SJCRH30 (cell line): ENCODE measurements around the gene NRAP. TPM values are rescaled to one million over a fixed set of nuclear protein-coding genes. Genes with fewer than 3 reads are reported as not detected.
A peak's percentile ranks its signal among the peaks of the same experiment; 100 is the strongest.

ENCODE experiments used
- DNase-seq, 2 experiments: peaks; one replicate each; pipeline ENCODE4 v3.0.0-alpha.2; 2015 to 2020
- H3K27ac ChIP-seq: fragments of 250-450 bp; sonication (Bioruptor Pico); 2 replicates; pipeline ENCODE4 v1.5.1; 2020; ENCODE audit warnings: mild to moderate bottlenecking, moderate library complexity
- H3K27me3 ChIP-seq: fragments of 250-450 bp; sonication (Bioruptor Pico); 2 replicates; pipeline ENCODE4 v1.5.1; 2020; ENCODE audit warnings: mild to moderate bottlenecking, moderate library complexity
- H3K36me3 ChIP-seq: fragments of 250-450 bp; sonication (Bioruptor Pico); 2 replicates; pipeline ENCODE4 v1.5.1; 2020; ENCODE audit warnings: mild to moderate bottlenecking, moderate library complexity
- H3K4me1 ChIP-seq: fragments of 250-450 bp; sonication (Bioruptor Pico); 2 replicates; pipeline ENCODE4 v1.5.1; 2020; ENCODE audit warnings: mild to moderate bottlenecking, moderate library complexity
- H3K4me3 ChIP-seq: fragments of 250-450 bp; sonication (Bioruptor Pico); 2 replicates; pipeline ENCODE4 v1.5.1; 2020; ENCODE audit warnings: mild to moderate bottlenecking, moderate library complexity
- H3K9me3 ChIP-seq: fragments of 250-450 bp; sonication (Bioruptor Pico); replicated peaks from 2 replicates; pipeline ENCODE4 v1.5.1; 2020; ENCODE audit warnings: mild to moderate bottlenecking, moderate library complexity
- total RNA-seq: library from RNA; depleted of rRNA; stranded (reverse); fragments of >200 nt; shearing (Covaris generic); gene quantifications from 2 replicates; pipeline ENCODE4 v1.2.3, GENCODE V29; 2014; rRNA removed

Gene NRAP, protein sequence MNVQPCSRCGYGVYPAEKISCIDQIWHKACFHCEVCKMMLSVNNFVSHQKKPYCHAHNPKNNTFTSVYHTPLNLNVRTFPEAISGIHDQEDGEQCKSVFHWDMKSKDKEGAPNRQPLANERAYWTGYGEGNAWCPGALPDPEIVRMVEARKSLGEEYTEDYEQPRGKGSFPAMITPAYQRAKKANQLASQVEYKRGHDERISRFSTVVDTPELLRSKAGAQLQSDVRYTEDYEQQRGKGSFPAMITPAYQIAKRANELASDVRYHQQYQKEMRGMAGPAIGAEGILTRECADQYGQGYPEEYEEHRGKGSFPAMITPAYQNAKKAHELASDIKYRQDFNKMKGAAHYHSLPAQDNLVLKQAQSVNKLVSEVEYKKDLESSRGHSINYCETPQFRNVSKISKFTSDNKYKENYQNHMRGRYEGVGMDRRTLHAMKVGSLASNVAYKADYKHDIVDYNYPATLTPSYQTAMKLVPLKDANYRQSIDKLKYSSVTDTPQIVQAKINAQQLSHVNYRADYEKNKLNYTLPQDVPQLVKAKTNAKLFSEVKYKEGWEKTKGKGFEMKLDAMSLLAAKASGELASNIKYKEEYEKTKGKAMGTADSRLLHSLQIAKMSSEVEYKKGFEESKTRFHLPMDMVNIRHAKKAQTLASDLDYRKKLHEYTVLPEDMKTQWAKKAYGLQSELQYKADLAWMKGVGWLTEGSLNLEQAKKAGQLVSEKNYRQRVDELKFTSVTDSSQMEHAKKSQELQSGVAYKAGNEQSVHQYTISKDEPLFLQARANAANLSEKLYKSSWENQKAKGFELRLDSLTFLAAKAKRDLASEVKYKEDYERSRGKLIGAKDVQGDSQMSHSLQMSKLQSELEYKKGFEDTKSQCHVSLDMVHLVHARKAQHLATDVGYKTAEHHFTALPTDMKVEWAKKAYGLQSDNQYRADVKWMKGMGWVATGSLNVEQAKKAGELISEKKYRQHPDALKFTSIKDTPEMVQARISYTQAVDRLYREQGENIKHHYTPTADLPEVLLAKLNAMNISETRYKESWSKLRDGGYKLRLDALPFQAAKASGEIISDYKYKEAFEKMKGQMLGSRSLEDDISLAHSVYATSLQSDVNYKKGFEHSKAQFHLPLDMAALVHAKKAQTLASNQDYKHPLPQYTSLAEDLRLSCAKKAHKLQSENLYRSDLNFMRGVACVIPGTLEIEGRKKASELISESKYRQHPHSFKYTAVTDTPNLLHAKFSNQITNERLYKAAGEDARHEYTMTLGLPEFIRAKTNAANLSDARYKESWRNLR (N-terminal part only)
- not detected in 2 replicates for total RNA-seq

DNA sequence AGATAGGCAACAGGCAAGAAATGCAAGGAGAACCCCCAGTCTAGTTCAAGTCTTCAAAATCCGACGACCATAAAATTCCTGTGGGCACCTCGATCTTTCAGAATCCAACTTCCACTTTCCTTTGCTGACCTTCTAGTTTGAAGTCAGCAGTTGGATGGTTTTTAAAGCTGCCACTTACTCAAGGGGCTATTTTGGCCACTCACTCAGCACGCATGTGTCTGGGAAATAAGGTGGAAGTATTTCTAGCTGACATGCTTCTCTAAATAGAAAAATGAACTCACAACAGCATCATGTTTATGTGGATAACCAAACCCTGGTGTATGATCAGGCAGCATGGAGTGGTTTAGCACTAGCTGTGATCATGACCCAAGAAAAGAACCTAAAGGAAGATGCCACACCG, at the start of gene NRAP:
TSS of gene NRAP (minus strand) at position 134 of the 400 bp plus-strand sequence. CDS start 159 bp downstream, outside the sequence.
- H3K27me3 ChIP-seq, result no peaks in the 10 kb centered on the region
- no peak for DNase-seq
- peaks cover 20% of the 10 kb centered on the region for H3K4me1 ChIP-seq
- H3K9me3 ChIP-seq, result no peaks in the 10 kb centered on the region
- H3K36me3 ChIP-seq, result no peaks in the 10 kb centered on the region
- H3K27ac ChIP-seq, result no peak within 1 kb of the TSS
- H3K4me3 ChIP-seq, result no peak within 1 kb of the TSS

DNA sequence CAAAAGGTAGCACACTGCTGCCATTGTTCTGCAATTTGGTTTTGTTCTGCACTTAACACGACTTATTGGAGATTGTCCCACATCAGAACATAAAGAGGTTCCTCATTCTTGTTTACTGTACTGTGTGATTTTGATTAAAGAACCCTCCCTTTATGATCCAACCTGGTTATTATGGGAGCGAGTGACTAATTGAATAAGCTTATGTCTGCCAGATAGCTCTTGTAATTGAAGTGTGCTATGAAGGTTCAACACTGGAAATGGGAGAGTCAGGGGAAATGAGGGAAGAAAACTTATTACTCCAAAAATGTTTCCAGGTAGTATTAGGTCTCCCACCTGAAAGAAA, 49.8 kb upstream of the NRAP start:
- no peak for DNase-seq
- Histone ChIP-seq H3K4me3 (no peak overlapping the region), H3K4me1 (peaks cover 28% of the 10 kb centered on the region), H3K36me3 (peaks cover 13% of the 10 kb centered on the region; the same call in 1 of the 2 replicates), H3K27me3 (no peaks in the 10 kb centered on the region), H3K9me3 (no peaks in the 10 kb centered on the region), H3K27ac (no peak overlapping the region)

DNA sequence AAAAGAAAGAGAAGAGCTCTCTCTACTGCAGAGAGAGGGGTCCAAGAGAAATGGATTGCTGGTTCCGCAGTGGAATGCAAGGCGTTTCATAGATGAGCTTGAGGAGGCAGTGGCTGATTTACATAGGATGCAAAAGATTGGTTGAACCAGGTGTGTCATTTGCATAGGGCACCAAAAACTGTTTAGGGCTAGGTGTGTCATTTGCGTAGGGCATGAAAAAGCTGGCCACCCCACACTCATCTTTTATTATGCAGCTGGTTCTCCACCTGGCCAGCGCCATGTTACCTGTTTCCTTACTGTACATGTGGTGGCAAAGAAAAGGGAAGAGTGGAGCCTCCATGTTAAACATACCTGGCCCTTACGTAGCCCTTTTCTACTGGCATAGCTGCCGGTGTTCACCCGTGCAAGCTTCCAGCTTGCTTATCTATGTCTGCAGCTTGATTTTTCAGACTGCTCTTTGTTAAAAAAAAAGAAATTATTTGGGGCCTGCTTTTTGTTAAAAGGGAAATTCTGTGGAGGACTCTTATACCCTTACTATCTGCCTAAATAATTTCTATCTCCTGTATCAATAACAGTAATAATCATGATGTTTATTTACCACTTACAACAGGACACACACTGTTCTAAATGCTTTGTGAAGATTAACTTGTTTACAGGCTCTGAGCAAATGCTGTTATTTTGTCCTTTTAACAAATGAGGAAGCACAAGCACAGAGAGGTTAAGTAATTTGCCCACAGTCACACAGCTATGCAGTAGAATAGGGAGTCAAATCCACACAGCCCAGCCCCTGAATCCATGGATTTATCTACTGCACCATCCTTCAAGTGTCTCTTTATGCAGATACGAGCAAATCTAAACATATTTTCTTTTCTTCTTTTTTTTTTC, 49.2 kb upstream of the NRAP start:
- no peak overlapping the region for H3K27ac ChIP-seq
- H3K27me3 ChIP-seq, result no peaks in the 10 kb centered on the region
- H3K9me3 ChIP-seq, result no peaks in the 10 kb centered on the region
- DNase-seq, result no peak
- peaks cover 28% of the 10 kb centered on the region for H3K4me1 ChIP-seq
- no peak overlapping the region for H3K4me3 ChIP-seq
- H3K36me3 ChIP-seq, result peaks cover 13% of the 10 kb centered on the region; the same call in 1 of the 2 replicates

DNA sequence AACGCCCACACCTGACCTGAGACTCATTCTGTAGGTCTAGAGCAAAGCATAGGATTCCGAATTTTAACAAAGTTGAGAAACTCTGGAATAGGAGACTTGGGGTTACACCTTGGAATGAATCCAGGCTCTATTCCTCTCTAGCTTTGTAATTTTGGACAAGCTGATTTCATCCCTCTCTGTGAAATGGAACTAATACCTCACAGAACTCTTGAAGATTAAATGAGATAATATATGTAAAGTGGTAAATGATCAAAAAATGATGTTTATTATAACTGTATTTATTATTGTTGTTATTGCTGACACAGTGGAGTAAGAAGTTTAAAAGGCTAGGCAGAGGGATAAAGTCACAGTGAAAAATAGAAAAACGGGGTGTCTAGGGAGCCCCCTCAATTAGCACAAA, 48.2 kb upstream of the NRAP start:
- Histone ChIP-seq H3K27ac (no peak overlapping the region), H3K4me3 (no peak overlapping the region)
- DNase-seq, result no peak

DNA sequence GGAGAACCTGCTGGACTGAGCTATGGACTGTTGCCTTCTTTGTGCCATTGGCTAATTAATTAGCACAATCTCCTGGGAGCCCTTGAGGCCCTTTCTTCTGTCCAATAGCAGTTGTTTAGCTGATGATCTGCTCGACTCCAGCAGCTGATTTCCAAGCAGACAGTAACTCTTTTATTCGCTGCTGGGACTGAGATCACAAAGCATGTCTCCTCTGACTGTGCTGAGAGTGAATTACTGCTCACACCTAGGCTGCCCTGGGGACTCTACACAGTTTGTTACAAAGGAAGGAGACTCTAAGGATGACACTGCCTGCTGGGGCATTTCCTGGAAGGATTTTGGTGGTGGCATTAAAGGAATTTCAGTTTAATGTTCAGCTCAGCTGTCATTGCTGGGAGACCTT, 47.3 kb upstream of the NRAP start:
- Histone ChIP-seq H3K36me3 (peaks cover 8% of the 10 kb centered on the region; the same call in 1 of the 2 replicates), H3K27ac (no peak overlapping the region), H3K4me1 (peaks cover 28% of the 10 kb centered on the region), H3K4me3 (no peak overlapping the region), H3K9me3 (no peaks in the 10 kb centered on the region), H3K27me3 (no peaks in the 10 kb centered on the region)
- DNase-seq, result peak; percentile 25 to 59

More for the DNA sequence above, 48.2 kb upstream of the NRAP start:
- Histone ChIP-seq H3K4me1 (peaks cover 28% of the 10 kb centered on the region), H3K27me3 (no peaks in the 10 kb centered on the region), H3K9me3 (no peaks in the 10 kb centered on the region), H3K36me3 (peaks cover 10% of the 10 kb centered on the region; the same call in 1 of the 2 replicates)

DNA sequence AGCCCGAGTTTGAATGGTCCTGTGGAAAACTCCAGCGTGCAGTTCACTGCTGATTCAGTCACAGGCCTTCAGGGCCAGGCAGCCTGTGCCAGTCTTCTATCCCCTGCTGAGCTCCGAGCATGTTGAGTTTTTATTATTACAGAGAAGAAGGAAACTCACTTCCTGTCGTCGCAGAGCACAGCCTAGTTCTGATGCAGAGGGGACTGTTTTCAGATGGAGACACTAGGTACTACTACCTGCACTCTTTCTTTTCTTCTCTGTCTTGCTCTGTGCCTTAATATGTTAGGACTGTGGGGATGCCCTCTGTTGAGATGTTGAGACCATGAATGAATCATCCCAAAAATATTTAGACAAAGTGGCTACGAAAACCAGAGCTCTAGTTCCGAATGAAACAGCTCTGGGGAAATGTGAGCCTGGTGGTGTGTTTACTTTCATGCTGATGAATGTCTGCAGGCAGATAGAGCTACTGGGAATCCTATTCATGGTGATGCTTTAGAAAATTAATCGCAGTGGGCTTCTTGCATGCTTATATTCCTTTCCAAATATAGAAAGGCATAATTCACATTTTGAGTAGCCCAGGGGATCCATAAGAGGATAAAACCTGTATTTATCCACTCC, 45.5 kb upstream of the NRAP start:
- peak; percentile 42 to 60 for DNase-seq
- H3K27ac ChIP-seq, result no peak overlapping the region
- H3K27me3 ChIP-seq, result no peaks in the 10 kb centered on the region
- H3K4me3 ChIP-seq, result no peak overlapping the region
- peaks cover 28% of the 10 kb centered on the region for H3K4me1 ChIP-seq
- peaks cover 8% of the 10 kb centered on the region; the same call in 1 of the 2 replicates for H3K36me3 ChIP-seq
- no peaks in the 10 kb centered on the region for H3K9me3 ChIP-seq

DNA sequence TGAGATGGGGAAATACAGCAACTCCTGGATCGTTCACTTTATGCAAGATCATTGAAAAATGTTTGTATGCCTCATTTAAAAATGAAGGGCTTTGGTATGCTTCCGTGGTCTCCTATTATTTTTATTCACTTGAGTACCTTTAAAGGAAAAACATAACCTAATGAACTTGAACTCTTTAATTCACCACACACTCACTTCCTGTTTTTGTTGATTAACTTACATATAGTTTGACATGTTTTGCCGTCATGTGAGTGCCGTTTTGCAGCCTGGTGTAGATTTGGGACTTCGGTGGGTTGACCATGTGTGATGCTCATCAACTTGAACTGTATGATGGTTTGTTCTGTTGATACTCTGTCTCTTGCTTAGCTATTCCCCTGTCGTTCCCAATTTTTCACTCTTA, 44.8 kb upstream of the NRAP start:
- no peaks in the 10 kb centered on the region for H3K27me3 ChIP-seq
- H3K27ac ChIP-seq, result no peak overlapping the region

DNA sequence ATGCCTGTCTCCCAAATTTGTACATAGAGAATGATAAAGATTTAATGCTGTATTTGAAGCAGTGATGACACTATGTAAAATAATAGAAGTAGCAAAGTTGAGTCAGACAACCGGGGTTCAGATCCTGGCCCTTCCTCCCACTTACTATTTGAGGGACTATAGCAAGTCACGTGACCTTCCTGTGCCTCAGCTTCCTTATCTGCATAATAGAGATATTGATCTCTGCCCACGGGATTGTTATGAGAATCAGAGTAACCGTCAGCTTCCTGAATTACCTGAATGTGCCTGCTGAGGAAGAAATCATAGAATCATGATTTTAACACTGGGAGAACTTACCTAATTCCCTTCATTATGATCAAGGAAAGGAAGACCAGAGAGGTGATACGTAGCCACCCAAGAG, 42.8 kb upstream of the NRAP start:
- H3K27me3 ChIP-seq, result no peaks in the 10 kb centered on the region
- H3K4me1 ChIP-seq, result peaks cover 26% of the 10 kb centered on the region
- no peaks in the 10 kb centered on the region for H3K9me3 ChIP-seq
- H3K36me3 ChIP-seq, result peaks cover 8% of the 10 kb centered on the region; the same call in 1 of the 2 replicates
- H3K27ac ChIP-seq, result no peak overlapping the region
- H3K4me3 ChIP-seq, result no peak overlapping the region
- DNase-seq, result no peak

More for the DNA sequence above, 44.8 kb upstream of the NRAP start:
- no peak overlapping the region for H3K4me3 ChIP-seq
- peaks cover 28% of the 10 kb centered on the region for H3K4me1 ChIP-seq
- H3K9me3 ChIP-seq, result no peaks in the 10 kb centered on the region
- peaks cover 8% of the 10 kb centered on the region; the same call in 1 of the 2 replicates for H3K36me3 ChIP-seq
- no peak for DNase-seq

DNA sequence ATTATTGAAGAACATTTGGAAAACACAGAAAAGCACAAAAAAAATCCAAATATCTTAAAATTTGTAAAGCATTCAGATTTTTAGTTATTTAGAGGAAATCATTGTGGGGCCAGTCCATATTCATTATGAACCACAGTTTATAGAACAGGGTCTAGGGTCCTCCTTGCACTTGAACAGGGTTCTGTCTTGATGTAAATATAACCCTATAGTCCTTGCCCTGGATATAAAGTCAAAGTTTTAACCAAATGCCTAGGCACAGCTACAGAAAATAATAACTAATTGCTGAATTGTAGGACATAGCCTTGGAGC, 41.5 kb upstream of the NRAP start:
- H3K36me3 ChIP-seq, result peaks cover 4% of the 10 kb centered on the region
- no peaks in the 10 kb centered on the region for H3K9me3 ChIP-seq
- H3K4me3 ChIP-seq, result no peak overlapping the region
- no peak overlapping the region for H3K27ac ChIP-seq
- no peaks in the 10 kb centered on the region for H3K27me3 ChIP-seq
- H3K4me1 ChIP-seq, result peaks cover 14% of the 10 kb centered on the region
- DNase-seq, result no peak

DNA sequence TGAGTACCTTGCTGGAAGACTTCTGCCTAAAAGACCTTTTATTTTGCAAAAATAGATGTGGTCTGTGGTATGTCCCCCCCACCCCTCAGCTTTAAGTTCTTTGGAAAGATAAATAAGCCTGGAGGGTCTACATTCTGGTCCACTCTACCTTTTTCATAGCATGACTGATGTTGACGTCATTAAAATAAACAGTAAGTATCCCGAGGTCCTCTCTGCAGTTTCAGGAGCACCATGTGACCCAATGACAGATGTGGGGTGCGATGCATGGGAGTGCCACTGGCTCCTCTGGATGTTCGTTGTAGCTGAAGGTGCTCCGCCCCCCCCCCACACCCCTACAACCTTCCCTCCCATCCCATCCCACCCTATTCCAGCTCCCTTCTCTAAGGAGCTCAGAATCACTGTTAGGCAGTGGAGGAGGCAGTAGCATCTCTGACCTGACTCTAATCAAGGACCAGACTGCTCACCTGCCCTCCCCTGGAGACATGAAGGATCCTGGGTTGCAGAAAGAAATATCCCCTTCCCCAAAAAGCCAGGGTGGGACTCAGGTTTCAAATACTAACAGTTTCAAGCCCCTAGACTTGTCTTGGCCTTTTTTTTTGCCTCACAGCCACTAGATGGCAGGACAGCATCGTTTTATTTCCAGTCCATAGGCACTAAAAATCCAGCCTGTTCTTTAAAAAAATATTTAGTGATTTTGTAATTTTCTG, 40.9 kb upstream of the NRAP start:
- H3K36me3 ChIP-seq, result peaks cover 5% of the 10 kb centered on the region
- peak in 1 of 2 experiments; percentile 75 for DNase-seq
- no peaks in the 10 kb centered on the region for H3K9me3 ChIP-seq
- peaks cover 9% of the 10 kb centered on the region for H3K4me1 ChIP-seq
- no peak overlapping the region for H3K4me3 ChIP-seq
- H3K27me3 ChIP-seq, result no peaks in the 10 kb centered on the region
- no peak overlapping the region for H3K27ac ChIP-seq

DNA sequence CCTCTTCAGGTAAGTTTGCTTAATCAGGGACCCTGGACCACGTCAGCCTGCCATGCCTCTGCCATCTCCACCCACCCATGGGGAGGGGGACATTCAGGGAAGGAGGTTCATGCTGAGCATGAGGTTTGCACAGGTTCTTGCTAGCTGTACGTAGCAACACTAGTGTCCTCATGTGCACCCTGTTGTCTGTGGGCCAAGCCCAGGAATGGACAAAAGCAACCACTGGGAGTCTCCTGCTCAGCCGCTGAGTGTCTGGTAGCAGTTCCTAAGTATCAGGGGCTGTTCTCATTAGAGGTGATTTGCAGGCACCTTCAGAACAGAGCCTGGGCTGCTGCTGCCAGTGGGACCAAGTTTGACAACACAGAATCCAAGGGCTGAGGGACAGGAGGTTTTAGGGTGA, 33.8 kb upstream of the NRAP start:
- H3K36me3 ChIP-seq, result peaks cover 36% of the 10 kb centered on the region
- H3K9me3 ChIP-seq, result peaks cover 11% of the 10 kb centered on the region
- no peaks in the 10 kb centered on the region for H3K27me3 ChIP-seq
- no peaks in the 10 kb centered on the region for H3K4me1 ChIP-seq
- DNase-seq, result no peak
- no peak overlapping the region for H3K27ac ChIP-seq
- H3K4me3 ChIP-seq, result no peak overlapping the region

DNA sequence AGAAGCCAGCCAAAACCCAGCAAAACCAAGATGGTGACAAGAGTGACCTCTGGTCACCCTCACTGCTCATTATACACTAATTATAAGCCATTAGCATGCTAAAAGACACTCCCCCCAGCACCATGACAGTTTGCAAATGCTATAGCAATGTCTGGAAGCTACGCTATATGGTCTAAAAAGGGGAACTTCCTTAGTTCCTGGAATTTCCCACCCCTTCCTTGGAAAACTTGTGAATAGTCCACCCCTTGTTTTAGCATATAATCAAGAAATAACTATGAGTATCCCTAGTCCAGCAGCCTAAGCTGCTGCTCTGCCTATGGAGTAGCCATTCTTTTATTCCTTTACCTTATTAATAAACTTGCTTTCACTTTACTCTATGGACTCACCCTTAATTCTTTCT, 31.9 kb upstream of the NRAP start:
- no peaks in the 10 kb centered on the region for H3K4me1 ChIP-seq
- DNase-seq, result no peak
- H3K27me3 ChIP-seq, result no peaks in the 10 kb centered on the region
- H3K9me3 ChIP-seq, result peaks cover 14% of the 10 kb centered on the region
- H3K4me3 ChIP-seq, result no peak overlapping the region
- no peak overlapping the region for H3K27ac ChIP-seq
- H3K36me3 ChIP-seq, result peaks cover 43% of the 10 kb centered on the region

DNA sequence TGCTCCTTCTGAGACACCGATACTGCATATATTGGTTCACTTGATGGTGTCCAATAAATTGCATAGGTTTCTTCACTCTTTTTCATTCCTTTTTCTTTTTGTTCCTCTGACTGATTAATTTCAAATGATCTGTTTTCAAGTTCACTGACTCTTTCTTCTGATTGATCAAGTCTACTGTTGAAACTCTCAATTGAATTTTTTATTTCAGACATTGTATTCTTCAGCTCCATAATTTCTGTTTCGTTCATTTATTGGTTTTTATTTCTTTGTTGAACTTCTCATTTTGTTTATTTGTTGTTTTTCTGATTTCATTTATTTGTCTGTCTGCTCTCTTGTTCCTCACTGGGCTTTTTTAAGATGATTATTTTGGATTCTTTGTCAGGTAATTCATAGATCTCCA, 29.5 kb upstream of the NRAP start:
- Histone ChIP-seq H3K27ac (no peak overlapping the region), H3K9me3 (peaks cover 14% of the 10 kb centered on the region), H3K27me3 (no peaks in the 10 kb centered on the region), H3K4me1 (no peaks in the 10 kb centered on the region), H3K36me3 (peaks cover 39% of the 10 kb centered on the region), H3K4me3 (no peak overlapping the region)
- DNase-seq, result no peak
